Endothelial cell (in vitro differentiated cells): ENCODE data around the gene LPP. TPM values are rescaled to one million over a fixed set of nuclear protein-coding genes. Genes with fewer than 3 reads are reported as not detected.
"Not testable (repeated sequence)": the region's sequence is repeated elsewhere in the genome, so short reads cannot be mapped to it uniquely, and the experiment has no call there.

Experiments
- DNase-seq: peaks from one replicate; pipeline ENCODE4 v3.0.0; 2021; ENCODE audit warnings: low spot score
- H3K27ac Mint-ChIP-seq: one replicate; pipeline ENCODE4 v1.8.0; 2021; ENCODE audit warnings: mixed read lengths, inconsistent platforms; ENCODE audit not compliant: unreplicated experiment
- H3K27me3 Mint-ChIP-seq: one replicate; pipeline ENCODE4 v1.8.0; 2021; ENCODE audit warnings: mild to moderate bottlenecking, moderate library complexity, mixed read lengths, inconsistent platforms; ENCODE audit not compliant: unreplicated experiment
- H3K36me3 Mint-ChIP-seq: one replicate; pipeline ENCODE4 v1.8.0; 2021; ENCODE audit warnings: mild to moderate bottlenecking, low read depth, mixed read lengths, inconsistent platforms; ENCODE audit not compliant: unreplicated experiment
- H3K4me1 Mint-ChIP-seq: one replicate; pipeline ENCODE4 v1.8.0; 2021; ENCODE audit warnings: mild to moderate bottlenecking, mixed read lengths, inconsistent platforms; ENCODE audit not compliant: unreplicated experiment
- H3K4me3 Mint-ChIP-seq: one replicate; pipeline ENCODE4 v1.8.0; 2021; ENCODE audit warnings: mild to moderate bottlenecking, mixed read lengths, inconsistent platforms; ENCODE audit not compliant: unreplicated experiment
- H3K9me3 Mint-ChIP-seq: one replicate; pipeline ENCODE4 v1.8.0; 2021; ENCODE audit warnings: mixed read lengths, inconsistent platforms; ENCODE audit not compliant: unreplicated experiment
- total RNA-seq: library from RNA; stranded (reverse); fragmentation: NEBNext Ultra II Directional; extraction: Animal tissue kit (Norgen Biotek cat#: 25700); gene quantifications from one replicate; pipeline ENCODE4 v1.2.1, GENCODE V29; 2021; ENCODE audit not compliant: unreplicated experiment
- TF ChIP-seq, protein P1 (sequence below): fragments of 200-600 bp; sonication (generic); IDR thresholded peaks from one replicate; pipeline ENCODE4 v1.5.0; 2021; ENCODE audit warnings: antibody characterized with exemption; ENCODE audit not compliant: unreplicated experiment

Gene LPP
- total RNA-seq, 1 donor from 2014 or later = 181 TPM

DNA sequence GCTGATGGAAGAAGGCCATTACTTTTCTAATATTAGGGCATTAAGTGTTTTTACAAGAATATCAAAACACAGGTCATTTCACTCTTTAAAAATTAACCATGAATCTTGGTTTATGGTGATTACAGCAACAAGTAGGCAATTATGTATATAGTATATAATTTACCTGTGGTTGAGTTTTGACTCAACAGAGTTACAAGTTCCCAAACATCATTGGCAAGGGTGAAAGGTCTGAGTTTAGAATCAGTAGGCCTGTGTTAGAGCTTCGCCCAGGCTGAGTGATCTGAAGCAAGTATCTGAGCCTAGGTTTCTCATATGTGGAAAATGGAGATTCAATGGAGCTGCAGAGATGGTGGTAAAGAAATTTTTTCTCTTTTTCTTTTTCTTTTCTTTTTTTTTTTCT, 25.1 kb upstream of the LPP start:
- Mint-ChIP-seq H3K36me3 (no peaks in the 10 kb centered on the region), H3K4me1 (no peaks in the 10 kb centered on the region), H3K4me3 (no peak overlapping the region), H3K27ac (no peak overlapping the region), H3K9me3 (no peaks in the 10 kb centered on the region), H3K27me3 (no peaks in the 10 kb centered on the region)
- TF ChIP-seq, protein P1, sequence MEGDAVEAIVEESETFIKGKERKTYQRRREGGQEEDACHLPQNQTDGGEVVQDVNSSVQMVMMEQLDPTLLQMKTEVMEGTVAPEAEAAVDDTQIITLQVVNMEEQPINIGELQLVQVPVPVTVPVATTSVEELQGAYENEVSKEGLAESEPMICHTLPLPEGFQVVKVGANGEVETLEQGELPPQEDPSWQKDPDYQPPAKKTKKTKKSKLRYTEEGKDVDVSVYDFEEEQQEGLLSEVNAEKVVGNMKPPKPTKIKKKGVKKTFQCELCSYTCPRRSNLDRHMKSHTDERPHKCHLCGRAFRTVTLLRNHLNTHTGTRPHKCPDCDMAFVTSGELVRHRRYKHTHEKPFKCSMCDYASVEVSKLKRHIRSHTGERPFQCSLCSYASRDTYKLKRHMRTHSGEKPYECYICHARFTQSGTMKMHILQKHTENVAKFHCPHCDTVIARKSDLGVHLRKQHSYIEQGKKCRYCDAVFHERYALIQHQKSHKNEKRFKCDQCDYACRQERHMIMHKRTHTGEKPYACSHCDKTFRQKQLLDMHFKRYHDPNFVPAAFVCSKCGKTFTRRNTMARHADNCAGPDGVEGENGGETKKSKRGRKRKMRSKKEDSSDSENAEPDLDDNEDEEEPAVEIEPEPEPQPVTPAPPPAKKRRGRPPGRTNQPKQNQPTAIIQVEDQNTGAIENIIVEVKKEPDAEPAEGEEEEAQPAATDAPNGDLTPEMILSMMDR = no peak
- DNase-seq = no peak

DNA sequence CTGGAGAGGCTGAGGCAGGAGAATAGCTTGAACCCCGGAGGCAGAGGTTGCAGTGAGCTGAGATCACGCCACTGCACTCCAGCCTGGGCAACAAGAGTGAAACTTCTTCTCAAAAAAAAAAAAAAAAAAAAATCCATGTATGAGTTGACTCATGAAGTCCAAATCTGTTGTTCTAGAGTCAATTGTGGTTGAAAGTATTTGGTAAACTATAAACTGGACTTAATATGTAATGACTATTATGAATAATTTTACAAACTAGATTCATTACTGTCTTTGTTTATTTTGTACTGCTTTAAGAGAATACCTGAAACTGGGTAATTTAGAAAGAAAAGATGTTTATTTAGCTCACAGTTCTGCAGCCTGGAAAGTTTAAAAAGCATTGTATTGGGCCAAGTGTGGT, 22.9 kb upstream of the LPP start:
- H3K9me3 Mint-ChIP-seq, H3K4me3 Mint-ChIP-seq, H3K4me1 Mint-ChIP-seq, H3K36me3 Mint-ChIP-seq, DNase-seq, H3K27ac Mint-ChIP-seq, H3K27me3 Mint-ChIP-seq: not testable (repeated sequence)

DNA sequence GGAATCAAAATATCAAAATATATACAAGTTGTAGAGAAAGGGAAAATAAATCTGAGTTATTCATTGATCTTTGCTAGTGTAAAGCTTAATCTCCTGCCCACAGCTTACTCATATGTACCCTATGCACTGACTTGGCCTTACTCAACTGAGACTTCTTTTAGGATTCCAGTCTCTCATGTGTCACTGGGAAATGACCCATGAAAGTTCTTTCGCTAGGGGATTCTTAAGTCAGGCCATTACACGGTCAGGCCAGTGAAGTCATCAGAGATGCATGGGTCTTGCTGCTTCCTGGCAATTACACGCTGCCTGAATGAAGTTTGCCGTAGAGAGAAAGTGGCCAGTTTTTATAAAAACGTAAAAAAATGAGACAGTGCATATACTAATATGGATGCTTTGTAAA, 20.7 kb upstream of the LPP start:
- Mint-ChIP-seq H3K4me1 (peaks cover 3% of the 10 kb centered on the region), H3K9me3 (no peaks in the 10 kb centered on the region), H3K27me3 (no peaks in the 10 kb centered on the region), H3K36me3 (no peaks in the 10 kb centered on the region), H3K4me3 (no peak overlapping the region), H3K27ac (no peak overlapping the region)
- TF ChIP-seq, protein P1 = no peak
- DNase-seq = no peak

DNA sequence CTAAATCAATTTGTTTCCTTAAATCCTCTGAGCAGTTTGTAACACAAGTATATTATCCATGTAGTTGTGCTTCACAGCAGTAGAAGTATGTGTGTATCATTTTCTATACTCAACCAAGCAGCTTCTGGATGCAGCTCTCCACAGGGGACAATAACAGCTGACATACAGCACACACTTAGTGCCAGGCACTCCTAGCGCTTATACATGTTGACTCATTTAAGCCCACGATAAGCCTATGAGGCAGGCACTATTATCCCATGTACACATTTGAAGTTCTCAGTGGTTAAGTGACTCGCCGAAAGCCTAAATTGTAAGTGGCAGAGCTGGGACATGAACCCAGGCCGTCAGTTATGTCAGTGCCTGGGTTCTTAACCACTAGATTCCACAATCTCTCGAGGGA, 20.3 kb upstream of the LPP start:
- H3K4me3 Mint-ChIP-seq = no peak overlapping the region

DNA sequence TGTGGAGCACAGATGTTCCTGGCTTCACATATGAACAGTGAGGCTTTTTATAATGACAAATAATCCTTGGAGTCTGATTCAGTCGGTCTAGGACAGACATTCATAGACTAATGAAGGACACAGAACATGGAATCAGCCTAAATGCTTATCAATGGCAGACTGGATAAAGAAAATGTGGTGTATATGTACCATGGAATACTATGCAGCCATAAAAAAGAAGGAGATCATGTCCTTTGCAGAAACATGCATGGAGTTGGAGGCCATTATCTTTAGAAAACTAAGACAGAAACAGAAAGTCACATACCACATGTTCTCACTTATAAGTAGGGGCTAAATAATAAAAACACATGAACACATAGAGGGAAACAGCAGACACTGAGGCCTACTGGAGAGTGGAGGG, 19.9 kb upstream of the LPP start:
- no peaks in the 10 kb centered on the region for H3K36me3 Mint-ChIP-seq
- TF ChIP-seq, protein P1 = no peak
- no peak for DNase-seq

More for the DNA sequence above, 20.3 kb upstream of the LPP start:
- Mint-ChIP-seq H3K4me1 (peaks cover 3% of the 10 kb centered on the region), H3K27me3 (no peaks in the 10 kb centered on the region), H3K36me3 (no peaks in the 10 kb centered on the region), H3K9me3 (no peaks in the 10 kb centered on the region), H3K27ac (no peak overlapping the region)
- no peak for DNase-seq
- TF ChIP-seq, protein P1 = no peak

DNA sequence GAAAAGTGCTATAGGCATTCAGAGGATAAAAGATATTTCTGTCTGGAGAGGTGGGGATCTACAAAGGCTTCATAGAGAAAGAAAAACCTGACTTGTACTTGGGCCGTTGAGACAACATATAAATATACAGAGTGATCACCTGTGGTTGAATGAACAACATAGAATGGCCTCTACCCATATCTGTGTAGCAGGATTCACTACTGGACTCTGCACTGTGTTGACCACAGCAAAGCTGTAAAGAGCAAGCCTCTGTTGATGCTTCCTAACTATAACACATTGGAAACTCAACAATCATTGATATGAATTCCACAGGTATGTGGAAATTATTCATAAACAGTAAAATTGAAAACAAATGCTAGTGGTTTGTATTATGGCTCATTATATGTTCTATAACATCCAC, 19.1 kb upstream of the LPP start:
- no peaks in the 10 kb centered on the region for H3K9me3 Mint-ChIP-seq
- DNase-seq = no peak
- TF ChIP-seq, protein P1 = no peak
- no peak overlapping the region for H3K4me3 Mint-ChIP-seq
- H3K27me3 Mint-ChIP-seq = no peaks in the 10 kb centered on the region
- H3K36me3 Mint-ChIP-seq = no peaks in the 10 kb centered on the region
- no peak overlapping the region for H3K27ac Mint-ChIP-seq
- H3K4me1 Mint-ChIP-seq = peaks cover 3% of the 10 kb centered on the region

More for the DNA sequence above, 19.9 kb upstream of the LPP start:
- Mint-ChIP-seq H3K27ac (no peak overlapping the region), H3K4me1 (peaks cover 3% of the 10 kb centered on the region), H3K4me3 (no peak overlapping the region), H3K27me3 (no peaks in the 10 kb centered on the region), H3K9me3 (no peaks in the 10 kb centered on the region)
